ENCODE data around the gene ERGIC1.
"Not testable (repeated sequence)": the region's sequence is repeated elsewhere in the genome, so short reads cannot be mapped to it uniquely, and the experiment has no call there.

The ERGIC1 gene

DNA sequence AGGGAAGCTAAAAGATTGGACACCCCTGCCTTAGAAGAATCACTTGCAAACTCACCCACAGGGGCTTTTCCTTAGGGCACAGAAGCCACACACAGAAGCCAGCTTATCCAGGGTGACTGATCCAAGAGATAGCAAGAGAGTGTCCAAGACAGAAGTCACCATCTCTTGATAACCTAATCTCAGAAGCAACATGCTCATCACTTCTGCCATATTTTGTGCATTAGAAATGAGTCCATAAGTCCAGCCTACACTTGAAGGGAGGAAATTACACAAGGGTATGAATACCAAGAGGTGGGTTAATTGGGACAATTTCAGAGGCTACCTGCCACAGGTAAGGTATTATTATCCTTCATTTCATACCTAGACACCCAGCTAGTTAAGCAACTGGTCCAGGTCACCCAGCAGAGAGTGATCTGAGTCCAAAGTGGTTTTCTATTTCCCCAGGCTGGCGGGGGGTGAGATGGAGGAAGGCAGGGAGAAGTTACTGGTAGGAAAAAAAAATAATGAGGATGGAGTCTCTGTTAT, 3.7 kb upstream of the ERGIC1 start:
- DNase-seq (ENCODE audit: low spot score): no peak

- peak; percentile 47 for DNase-seq (ENCODE audit: low spot score)
These were observed 3.0 kb upstream of the ERGIC1 start for GRCh38 chr5:172830876-172831662.

DNA sequence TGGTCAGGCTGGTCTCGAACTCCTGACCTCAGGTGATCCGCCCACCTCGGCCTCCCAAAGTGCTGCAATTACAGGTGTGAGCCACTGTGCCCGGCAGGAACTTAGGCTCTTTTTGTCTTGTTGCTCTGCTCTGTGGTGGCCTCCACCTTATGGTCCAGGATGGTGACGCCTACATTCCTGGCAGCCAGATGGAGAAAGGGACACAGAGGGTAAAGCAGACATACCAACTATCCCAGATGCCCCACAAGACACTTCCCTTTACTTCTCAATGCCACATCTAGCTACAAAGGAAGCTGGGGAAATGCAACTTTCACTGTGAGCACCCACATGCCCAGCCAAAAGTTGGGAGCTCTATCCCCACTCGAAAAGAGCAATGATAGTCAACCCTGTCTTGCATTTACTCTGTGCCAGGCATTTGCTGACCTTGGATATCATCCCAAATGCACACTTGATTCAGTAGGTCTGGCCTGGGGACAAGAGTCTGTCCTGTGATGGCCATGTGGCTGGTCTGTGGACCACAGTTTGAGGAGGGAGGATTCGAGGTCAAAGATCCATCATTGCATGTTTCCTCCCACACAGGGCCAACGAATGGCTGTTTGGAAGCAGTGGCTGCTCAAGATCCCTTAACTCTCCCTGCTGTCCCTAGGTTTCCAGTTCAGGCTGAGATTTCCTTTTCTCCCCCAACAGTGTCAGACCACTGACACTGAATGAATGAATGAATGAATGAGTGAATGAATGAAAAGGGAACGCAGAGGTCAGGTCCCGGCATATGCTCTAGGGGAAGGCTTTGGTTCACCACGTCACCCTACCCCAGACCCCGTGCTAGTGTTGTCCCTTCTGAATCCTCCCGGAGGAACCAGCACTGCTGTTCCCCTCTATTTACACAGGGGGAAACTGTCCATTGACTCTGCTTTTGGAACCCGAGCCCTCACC, 1.4 kb upstream of the ERGIC1 start:
- DNase-seq (ENCODE audit: low spot score): no peak

DNA sequence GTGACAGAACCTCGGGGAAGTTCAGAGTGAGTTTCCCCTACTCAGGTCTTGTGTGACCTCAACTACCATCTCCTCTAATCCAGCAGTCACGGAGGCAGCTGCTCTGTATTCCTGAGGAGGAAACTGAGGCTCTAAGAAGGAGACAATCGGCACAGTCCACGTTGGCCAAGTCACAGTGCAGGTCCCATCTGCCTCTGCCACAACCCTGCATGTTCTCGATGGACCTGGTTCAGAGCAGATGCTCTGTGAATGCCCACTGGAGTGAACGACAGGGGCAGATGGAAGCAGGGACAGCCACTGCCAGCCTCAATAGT, 722 bp upstream of the ERGIC1 start:
- no peak for DNase-seq (ENCODE audit: low spot score)

DNA sequence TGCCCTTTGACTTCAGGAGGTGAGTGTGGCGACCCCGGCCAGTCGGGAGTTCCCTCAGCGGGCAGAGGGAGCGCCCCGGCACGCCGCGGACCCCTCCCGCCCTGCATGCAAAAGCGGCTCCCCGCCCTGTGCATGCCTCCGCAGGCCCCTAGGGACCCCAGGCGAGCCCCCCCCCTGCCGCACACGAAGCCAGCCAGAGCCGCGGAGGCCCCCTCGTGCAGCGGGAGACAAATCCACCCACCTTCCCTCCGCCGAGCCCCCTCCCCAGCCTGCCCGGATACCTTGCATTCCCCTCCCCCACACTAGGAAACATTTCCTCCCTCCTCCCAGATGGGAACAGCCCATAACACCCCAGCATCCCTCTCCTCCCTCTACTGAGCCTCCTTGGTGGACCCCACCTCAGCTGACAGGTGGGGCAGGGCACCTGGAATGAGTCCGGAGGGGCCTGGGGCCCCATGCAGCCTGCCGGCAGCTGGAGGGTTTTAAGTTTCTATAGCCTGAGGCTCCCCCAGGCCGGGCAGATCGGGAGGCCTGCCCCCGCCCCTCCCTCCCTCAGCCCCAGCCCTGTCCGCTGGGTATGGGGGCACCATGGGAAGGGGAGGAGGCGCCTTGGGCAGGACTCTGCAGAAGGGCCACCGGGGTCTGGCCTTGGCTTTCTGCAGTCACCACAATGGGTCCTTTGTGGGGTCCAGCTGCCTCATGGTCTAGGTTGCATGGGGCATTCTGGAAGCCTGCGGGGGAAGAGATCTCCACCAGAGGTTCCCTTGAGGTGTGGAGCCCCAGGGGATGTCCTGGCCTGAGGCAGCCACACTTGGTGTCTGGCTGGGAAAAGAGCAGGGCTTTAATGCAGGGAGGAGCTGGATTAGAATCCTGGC, 601 bp downstream of the ERGIC1 start:
- no peak for DNase-seq (ENCODE audit: low spot score)

GRCh38 chr5:172835290-172835993, 1.4 kb downstream of the ERGIC1 start:
- peak; percentile 42 for DNase-seq (ENCODE audit: low spot score)

GRCh38 chr5:172835994-172836356, 1.9 kb downstream of the ERGIC1 start:
- no peak for DNase-seq (ENCODE audit: low spot score)

GRCh38 chr5:172837640-172838039, 3.6 kb downstream of the ERGIC1 start:
- peak; percentile 43 for DNase-seq (ENCODE audit: low spot score)

DNA sequence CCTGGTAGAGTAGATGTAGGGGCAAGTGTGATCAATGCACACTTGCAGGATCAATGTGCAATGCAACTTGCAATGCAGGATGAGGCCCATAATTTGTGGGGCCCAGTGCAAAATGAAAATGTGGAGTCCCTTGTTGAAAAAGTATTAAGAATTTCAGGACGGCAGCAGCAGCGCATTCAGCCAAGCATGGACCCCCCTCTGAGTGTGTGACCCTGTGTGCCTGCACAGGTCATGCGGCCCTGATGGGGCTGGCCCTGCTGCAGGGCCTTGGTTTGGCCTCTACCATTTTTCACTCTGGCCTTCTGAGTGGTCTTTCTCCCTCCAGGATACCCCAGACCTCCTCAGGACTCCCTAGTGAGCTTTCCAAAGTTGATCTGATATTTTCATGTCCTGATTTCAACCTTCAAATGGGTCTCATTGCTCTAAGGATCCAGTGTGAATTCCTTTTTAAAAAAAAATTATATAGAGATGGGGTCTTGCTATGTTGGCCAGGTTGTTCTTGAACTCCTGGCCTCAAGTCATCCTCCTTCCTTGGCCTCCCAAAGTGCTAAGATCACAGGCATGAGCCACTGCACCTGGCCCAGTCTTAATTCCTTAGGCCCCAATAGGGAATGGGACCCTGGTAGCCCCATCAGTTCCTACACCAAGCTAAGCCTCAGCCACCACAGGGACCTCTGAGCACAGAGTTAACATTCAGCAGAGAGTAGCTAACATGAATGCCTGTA, 4.3 kb downstream of the ERGIC1 start:
- DNase-seq (ENCODE audit: low spot score): no peak

- DNase-seq (ENCODE audit: low spot score): no peak
These were observed 5.8 kb downstream of the ERGIC1 start for GRCh38 chr5:172839669-172840431.

DNA sequence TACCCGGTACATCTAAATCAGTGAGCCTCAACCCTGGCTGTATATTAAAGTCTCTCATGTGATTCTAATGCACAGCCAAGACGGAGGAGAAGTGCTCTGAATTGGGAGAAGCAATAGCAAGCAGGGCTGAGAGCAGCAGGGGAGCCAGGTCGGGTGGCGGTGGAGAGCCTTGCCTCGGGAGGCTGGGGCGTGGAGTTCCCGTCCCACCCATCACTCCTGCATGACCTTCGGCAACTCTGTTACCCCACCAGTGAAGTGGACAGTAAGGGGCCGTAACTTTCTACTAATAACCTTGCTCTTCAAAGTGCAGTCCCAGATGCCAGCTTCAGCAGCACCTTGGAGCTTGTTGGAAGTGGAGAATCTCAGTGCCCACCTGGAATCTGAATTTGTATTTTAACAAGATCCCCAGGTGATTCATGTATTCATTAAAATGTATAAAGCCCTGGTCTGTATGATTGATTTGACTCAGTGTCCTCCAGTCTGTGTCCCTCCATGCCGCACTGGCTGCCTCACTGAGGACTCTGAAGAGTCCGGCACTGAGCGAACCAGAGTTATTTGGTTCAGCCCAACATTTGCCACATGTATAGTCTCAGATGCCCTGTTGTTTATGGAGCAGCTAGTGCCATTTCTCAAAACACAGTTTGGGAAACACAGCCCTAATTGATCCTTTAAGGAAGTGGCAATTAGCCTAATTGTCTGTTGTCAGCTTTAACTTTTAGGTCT, 6.5 kb downstream of the ERGIC1 start:
- DNase-seq (ENCODE audit: low spot score): no peak

DNA sequence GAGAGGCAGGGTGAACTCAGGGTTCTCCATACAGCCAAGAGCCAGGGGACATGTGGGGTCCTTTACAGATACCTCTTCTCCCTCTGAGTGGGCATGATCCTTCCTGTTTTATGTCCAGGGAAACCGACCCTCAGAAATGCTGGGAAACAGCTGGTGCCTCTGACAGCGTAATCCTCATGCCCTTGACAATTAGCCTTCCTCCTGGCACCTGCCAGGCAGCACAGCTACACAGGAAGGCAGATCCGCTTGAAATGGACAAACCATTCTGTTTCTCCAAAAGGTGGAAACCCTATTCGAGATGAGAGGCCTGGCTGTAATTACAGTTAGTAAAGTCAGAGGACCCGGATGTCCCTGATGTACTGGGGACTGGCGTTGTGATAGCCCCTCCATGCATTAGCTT, 7.2 kb downstream of the ERGIC1 start:
- DNase-seq (ENCODE audit: low spot score): no peak

- DNase-seq (ENCODE audit: low spot score): no peak
These were observed 9.9 kb downstream of the ERGIC1 start for GRCh38 chr5:172843825-172844576.

- no peak for DNase-seq (ENCODE audit: low spot score)
These were observed 10.5 kb downstream of the ERGIC1 start for GRCh38 chr5:172844577-172844838.

- DNase-seq (ENCODE audit: low spot score): no peak
These were observed 11.1 kb downstream of the ERGIC1 start for GRCh38 chr5:172845154-172845553.

DNA sequence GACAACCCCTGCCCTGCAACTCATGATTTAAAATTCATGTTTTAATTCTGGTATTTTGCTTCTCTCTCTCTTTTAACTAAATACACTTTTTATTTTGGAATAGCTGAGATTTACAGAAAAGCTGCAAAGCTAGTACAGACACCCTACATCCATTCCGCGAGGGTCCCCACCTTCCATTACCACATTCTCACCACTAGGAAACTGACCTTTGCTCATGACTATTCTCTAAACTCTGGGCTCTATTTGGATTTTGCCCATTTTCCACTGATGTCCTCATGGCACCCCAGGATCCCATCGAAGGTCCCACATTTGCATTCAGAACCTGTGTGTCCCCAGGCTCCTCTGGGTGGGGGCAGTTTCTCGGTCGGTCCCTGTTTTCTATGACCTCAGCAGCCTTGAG, 11.5 kb downstream of the ERGIC1 start:
- no peak for DNase-seq (ENCODE audit: low spot score)

- DNase-seq (ENCODE audit: low spot score): peak; percentile 46
These were observed 12.2 kb downstream of the ERGIC1 start for GRCh38 chr5:172846249-172846648.

- DNase-seq (ENCODE audit: low spot score): no peak
These were observed 12.6 kb downstream of the ERGIC1 start for GRCh38 chr5:172846677-172847076.

DNA sequence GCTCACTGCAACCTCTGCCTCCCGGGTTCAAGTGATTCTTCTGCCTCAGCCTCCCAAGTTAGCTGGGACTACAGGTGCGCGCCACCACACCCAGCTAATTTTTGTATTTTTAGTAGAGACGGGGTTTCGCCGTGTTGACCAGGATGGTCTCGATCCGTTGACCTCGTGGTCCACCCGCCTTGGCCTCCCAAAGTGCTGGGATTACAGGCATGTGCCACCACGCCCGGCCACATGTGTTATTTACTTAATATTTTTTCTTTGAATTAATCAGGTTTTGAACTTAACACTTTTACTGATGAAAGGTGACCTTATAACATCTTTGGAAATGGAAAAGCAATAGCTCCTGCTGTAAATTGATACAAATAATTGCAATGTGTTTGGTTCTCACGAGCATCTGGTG, 13.5 kb downstream of the ERGIC1 start:
- not testable (repeated sequence) for DNase-seq (ENCODE audit: low spot score)
